DMS114 treated with DMSO at 0.1 percent for 48 hours (cell line): Measurements from ENCODE around the gene OSCAR.
A peak's percentile ranks its signal among the peaks of the same experiment; 100 is the strongest.

Source experiments
- DNase-seq: peaks from one replicate; lab custom pipeline; 2025; ENCODE audit not compliant: unreplicated experiment; lab: John Stamatoyannopoulos, UW

OSCAR gene, protein sequence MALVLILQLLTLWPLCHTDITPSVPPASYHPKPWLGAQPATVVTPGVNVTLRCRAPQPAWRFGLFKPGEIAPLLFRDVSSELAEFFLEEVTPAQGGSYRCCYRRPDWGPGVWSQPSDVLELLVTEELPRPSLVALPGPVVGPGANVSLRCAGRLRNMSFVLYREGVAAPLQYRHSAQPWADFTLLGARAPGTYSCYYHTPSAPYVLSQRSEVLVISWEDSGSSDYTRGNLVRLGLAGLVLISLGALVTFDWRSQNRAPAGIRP

DNA sequence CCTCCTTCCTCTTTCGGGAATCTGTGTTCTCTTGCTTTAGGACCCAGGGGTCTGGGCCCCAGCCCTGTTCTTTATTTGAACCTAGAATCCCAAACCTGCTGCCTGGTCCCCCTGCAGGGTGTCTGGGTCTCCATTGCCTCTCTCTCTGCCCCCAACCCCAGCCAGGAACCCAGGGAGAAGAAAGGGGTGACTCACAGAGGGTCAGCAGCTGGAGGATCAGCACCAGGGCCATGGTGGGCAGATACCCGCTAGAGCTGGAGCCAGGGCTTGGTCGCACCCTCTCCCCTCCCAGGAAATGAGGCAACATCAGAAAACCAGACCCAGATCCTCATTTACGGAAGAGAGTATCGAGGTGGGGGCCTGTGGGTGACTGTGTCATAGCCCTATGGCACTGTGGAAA is at the start of gene OSCAR:
Gene OSCAR (minus strand): TSS at position 243 of the 400 bp plus-strand sequence. CDS start 11 bp downstream, at position 232.
- DNase-seq: no peak

DNA sequence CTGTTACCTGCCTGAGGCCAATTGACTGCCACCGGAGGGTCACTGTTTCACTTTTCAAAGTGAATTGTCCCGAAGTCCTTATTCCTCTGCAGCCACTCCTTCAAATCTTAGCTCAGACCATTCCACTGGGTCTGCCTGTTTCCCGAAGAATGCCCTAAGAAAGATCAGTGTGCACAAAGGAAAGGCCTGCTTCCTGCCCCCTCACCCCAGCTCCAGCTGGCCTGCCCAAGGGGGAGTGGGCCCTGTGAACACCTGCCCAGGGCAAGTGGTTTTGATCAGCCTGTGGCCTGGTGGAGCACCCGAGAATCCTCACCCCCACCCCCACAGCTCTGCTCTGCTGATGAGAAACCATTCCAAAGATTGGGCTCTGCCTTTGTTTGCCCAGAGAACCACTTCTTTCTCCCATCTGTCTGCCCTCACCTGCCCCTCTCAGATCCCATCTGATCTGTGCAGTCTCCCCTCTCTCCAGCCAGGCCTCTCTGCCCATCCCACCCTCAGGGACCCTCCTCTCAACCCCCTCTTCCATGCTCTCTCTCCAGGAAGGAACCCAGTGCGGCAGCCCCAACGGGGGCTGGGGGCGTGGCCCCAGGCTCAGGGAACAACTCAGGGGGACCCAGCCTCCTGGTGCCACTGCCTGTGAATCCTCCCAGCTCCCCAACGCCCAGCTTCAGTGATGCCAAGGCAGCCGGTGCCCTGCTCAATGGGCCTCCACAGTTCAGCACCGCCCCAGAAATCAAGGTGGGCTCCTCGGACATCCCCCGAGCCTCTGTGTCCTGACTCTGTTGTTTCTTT is 48.6 kb upstream of the OSCAR start:
- DNase-seq: no peak

- no peak for DNase-seq
Observed at GRCh38 chr19:54148158-54148557, 47.6 kb upstream of the OSCAR start.

- no peak for DNase-seq
Observed at GRCh38 chr19:54147676-54148075, 47.1 kb upstream of the OSCAR start.

DNA sequence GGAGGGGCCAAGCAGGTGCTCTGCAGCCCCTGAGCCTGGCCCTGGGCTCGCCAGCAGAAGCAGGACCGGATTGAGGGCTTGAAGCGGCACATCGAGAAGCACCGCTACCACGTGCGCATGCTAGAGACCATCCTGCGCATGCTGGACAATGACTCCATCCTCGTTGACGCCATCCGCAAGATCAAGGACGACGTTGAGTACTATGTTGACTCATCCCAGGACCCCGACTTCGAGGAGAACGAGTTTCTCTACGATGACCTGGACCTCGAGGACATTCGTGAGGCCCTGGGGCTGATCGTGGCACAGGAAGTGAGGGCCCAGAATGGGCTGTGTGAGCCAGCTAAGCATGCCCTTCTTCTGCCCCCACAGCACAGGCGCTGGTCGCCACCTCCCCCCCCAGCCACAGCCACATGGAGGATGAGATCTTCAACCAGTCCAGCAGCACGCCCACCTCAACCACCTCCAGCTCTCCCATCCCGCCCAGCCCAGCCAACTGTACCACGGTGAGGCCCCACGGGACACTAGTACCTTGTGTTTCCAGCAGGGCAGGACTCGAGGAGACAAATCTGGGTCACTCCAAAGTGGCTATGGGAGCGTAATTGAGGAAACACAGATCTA is 45.0 kb upstream of the OSCAR start:
- DNase-seq: no peak

DNA sequence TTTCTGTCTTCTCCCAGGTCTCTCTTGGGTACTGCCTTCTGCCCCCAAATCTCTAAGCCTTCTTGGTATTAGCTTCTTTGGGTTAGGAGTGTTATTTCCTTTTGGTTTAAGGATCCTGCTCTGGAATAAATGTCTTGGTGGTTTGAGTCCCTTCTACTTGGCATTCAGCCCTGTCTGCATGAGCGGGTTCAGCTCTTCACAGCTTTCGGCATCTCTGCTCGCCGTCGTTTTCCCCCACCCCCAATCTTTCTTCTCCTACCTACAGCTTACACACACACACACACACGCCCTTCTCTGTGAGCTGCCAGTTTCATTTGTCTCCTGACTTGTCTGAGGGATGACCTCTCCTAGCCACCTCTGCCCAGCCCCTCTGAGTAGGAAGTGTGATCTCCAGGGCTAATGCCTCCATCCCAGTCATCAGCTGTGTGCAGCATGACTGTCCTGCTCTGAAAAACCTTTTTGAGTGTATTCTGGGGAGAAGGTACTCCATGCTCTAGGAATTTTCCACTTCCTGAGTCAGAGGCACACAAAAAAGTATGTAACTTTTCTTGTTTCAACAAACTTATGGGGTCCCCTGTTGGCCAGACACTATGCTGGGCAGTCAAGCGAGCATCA is 41.7 kb upstream of the OSCAR start:
- DNase-seq: no peak

GRCh38 chr19:54141356-54141755 is 40.8 kb upstream of the OSCAR start:
- DNase-seq: no peak

DNA sequence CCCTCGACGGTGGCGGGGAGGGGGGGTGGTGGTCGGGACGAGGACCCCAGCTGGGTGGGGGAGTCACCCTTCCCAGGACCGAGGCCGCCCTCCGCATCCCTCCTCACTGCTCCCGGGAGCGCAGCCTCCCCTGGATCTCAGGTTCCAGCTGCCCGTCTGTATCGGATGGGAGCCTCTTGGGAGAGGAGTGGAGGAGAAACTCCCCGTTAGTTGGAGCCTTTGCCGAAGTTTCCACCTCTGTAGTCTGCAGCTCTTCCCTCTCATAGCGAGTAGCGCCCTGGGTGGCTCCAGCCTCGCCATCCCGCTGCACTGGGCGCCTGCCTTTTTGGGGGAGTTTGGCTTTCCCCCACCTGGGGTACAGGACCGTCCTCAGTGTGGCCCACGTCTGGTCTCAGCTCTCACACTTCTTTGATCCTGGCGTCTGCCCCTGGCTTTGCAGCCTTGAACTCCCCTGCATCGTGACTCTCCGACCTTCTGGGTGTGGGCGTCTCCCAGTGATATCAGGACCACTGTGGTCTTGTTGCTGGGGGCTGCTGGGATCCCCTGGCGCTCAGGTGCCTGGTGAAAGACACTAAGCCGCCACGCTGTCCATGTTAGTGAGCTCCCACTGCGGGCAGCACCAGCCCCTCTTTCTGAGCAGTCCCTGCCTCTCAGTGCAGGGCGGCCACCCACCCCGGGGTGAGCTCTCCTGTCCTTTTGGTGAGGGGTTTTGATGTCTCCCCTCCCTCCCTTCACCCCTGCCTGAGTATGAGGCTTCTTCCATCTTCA is 38.1 kb upstream of the OSCAR start:
- DNase-seq: no peak

DNA sequence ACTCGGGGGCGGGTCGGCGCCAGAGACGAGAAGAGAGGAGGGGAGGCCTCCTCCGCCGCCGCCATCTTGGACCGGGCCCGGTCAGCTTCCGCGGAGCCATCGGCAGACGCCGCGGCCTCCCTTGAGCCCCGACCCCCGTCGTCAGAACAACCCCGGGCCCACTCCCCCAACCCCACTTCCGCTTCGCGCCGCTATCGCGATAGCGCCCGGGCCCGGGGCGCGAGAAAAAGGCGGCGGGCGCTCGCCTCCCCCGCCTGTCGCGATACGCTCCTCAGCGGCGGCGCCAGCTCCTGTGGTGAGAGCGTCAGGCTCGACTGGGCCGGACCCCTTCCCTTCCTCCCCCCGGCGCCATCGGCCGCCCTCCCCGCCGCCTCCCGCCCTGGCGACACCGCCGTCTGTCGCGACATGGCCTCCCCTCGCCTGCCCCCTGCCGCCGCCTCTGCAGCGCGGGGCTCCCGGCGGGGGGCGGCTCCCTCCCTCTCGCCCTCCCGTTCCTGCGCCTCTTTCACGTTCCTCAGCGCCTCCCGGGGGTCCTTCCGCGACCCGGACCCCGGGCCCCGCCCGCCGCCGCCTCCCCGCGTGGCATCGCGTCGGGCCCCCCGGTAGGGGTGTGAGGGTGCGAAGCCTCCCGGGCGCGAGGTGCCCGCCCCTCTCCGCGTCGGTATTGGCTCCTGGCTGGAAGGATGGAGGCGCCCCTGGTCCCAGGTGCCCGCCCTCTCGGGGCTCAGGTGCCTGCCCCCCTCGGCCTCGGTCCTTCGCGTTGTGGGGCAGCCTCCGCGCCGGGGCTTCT is 37.3 kb upstream of the OSCAR start, which contains the start of gene CNOT3:
Gene CNOT3 (plus strand): TSS at position 64 of the 790 bp plus-strand sequence. CDS start 5,217 bp downstream, outside the sequence.
- DNase-seq: no peak

DNA sequence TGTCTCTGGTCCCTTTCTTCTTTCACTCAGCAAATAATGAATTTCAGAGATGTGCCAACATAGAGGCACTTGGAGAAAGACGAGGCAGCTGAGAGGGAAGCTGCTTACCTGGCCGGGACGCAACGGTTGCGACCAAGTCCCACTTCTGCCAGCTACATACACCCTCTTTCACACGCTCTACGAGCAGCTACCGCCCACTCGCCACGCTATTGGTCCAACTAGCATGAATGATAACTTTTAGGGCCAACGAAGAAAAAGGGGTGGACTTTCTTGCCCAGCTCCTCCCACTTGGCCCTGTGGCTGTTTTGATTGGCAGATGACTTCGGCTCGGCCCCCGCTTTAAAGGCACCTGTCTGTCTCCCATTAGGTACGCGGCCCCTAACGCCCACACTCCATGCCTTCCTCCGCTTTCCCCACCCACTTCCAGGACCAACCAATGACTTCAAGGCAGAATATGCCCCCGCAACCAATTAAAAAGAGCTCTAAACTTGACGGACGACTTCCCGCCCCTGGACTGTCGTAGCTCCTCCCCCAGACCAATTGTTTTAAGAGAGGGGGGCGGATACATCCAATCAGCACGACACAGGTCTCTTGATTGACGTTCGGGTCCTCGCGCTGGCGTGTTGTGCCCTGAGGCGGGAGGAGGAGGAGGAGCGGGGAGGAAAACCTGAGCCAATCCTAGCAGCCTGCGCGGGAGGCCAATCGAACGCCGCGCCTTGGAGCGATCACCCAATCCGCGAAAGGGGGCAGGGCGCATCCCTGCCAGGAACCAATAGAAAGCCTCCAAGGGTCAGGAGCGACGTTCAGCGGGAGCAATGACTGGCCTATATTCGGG is 36.5 kb upstream of the OSCAR start:
- peak; percentile 100 for DNase-seq

GRCh38 chr19:54136086-54136863 is 35.7 kb upstream of the OSCAR start:
- peak; percentile 53 for DNase-seq

GRCh38 chr19:54133957-54134590 is 33.5 kb upstream of the OSCAR start:
- DNase-seq: no peak

- no peak for DNase-seq
Observed at GRCh38 chr19:54133312-54133956, 32.8 kb upstream of the OSCAR start.

- no peak for DNase-seq
Observed at GRCh38 chr19:54129617-54129996, 29.0 kb upstream of the OSCAR start.

- no peak for DNase-seq
Observed at GRCh38 chr19:54128796-54129616, 28.4 kb upstream of the OSCAR start.

DNA sequence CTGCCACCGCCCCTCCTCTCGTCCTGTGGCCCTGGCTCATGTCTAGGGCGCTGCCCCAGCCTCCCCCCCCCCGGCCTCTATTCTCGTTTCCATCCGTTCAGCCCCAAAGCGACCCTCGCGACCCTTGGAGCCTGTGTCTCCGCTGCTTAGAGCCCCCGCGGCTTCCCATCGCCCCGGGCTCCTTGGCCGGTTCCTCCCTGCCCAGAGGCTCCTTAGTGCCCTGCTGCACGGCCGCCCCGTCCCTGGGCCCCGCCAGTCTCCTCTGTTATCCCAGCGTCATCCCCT is 27.8 kb upstream of the OSCAR start:
- DNase-seq: no peak
